NCI-H1092 treated with DMSO at 0.1 percent for 48 hours (cell line): Measurements from ENCODE around the gene DENND4C.
"Not testable (repeated sequence)": the region's sequence is repeated elsewhere in the genome, so short reads cannot be mapped to it uniquely, and the experiment has no call there.

Experiments used
- DNase-seq: peaks from one replicate; lab custom pipeline; 2025; lab: John Stamatoyannopoulos, UW

The DENND4C gene

DNA sequence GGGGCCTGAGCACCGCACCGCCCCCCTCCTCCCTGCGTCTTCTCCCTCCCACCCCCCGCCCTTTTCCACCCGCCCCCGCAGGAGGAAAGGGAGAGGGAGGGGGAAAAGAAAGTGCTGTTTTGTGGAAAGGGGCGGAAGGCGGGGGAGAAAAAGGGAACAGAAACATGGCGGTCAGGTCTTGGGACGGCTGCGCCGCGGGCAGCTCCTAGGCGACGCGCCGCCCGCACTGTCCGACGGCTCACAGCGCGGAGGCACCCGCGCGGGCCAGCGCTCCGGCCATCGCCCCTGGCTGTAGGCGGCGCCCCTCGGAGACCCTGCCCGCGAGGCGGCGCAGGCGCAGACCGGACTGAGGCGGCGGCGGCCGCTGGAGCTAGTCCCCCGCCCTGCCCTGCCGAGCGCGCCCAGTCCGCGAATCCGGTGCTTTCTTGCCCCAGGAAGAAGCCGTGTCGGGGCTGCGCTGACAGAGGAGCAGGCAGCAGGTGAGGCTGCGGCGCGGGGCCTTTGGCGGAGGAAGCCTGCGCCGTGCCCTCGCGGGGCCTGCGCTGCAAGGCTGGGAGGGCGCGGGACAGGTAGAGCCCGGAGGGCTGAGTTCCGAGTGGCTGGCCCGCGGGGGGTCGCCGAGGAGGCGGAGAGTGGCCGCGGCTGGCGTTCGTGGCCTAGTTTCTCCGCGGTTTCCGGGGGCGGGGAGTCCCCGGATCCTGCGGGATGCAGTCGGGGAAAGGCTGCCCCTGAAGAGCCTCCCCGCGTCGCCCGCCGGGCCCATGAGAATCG is at the start of gene DENND4C:
DENND4C (plus strand) TSS at position 339 of the 771 bp plus-strand sequence. CDS start 45,482 bp downstream, outside the sequence.
- peak; percentile 96 for DNase-seq

DNA sequence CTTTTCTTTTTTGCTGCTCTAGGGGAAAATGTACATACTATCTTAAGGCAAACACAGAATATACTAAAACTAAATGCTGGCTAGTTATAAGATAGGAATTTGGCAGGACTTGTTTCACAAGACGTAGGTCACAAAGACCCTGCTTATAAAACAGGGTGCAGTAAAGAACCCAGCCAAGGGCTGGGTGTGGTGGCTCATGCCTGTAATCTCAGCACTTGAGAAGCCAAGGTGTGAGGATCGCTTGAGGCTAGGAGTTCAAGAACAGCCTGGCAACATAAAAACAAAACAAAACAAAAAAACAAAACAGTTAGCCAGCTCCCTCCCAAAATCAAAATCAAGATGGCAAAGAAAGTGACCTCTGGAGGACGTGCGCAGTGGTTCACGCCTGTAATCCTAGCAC is 49.5 kb upstream of the DENND4C start:
- DNase-seq: no peak

DNA sequence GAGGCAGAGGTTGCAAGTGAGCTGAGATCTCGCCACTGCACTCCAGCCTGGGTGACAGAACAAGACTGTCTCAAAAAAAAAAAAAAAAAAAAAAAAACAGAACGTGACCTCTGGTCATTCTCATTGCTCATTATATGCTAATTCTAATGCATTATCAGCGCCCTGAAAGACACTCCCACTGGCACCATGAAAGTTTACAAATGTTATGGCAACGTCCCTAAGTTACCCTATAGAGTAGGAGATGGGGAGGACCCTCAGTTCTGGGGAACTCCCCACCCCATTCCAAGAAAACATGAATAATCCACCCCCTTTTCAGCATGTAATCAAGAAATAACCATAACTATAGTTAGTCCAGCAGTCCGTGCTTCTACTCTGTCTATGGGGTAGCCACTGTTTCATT is 48.9 kb upstream of the DENND4C start:
- DNase-seq: no peak

- DNase-seq: no peak
Measured at GRCh38 chr9:19184144-19184917, 46.2 kb upstream of the DENND4C start.

DNA sequence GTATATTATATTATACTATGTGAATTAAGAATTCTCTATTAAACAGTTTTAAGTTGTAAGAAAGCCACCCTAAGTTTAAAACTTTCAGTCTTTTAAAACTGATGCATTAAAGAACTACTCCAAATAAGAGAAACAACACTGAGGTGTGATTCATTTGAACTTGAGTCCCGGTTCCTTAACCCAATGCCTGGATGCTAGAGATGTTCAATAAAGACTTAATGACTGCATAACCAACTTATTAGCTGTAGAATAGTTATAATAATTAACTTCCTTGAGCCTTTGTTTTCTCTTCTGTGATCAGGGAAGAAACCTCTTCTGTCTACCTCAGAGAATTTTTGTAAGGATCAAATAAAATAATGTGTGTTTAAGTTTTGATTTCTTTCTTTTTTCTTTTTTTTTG is 45.3 kb upstream of the DENND4C start:
- no peak for DNase-seq

DNA sequence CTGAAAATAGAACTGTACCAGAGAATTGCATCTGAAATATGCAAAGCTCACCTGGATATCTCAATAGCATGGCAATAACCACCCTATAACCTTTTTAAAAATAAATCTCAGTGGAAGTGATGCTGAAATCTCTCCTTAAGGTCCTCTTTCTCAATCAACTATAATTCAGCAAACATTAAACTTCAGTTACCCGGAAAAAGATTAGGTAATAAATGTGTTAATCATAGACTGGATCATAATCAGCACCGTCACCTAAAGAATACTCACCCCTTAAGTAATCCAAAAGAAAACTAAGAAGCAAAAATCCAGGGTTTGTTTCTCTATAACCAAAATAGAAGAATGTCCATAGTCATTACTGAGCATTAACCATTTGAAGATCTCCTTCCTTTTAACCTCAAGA is 44.3 kb upstream of the DENND4C start:
- no peak for DNase-seq

DNA sequence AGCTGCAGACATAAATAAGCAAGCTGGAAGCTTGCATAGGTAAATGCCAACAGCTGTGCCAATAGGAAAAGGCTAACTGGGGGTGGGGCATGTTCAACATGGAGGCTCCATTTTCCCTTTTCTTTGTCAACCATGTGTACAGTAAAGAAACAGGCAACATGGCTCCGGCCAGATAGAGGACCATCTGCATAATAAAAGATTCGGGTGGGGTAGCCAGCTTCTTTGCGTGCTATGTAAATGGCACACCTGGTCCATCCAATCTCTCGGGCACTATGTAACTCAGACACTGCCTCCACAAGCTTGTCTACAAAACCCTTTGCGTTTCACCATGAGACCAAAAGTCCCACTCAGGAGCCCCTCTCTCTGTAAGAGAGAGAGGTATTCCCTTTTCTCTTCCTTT is 41.7 kb upstream of the DENND4C start:
- no peak for DNase-seq

DNA sequence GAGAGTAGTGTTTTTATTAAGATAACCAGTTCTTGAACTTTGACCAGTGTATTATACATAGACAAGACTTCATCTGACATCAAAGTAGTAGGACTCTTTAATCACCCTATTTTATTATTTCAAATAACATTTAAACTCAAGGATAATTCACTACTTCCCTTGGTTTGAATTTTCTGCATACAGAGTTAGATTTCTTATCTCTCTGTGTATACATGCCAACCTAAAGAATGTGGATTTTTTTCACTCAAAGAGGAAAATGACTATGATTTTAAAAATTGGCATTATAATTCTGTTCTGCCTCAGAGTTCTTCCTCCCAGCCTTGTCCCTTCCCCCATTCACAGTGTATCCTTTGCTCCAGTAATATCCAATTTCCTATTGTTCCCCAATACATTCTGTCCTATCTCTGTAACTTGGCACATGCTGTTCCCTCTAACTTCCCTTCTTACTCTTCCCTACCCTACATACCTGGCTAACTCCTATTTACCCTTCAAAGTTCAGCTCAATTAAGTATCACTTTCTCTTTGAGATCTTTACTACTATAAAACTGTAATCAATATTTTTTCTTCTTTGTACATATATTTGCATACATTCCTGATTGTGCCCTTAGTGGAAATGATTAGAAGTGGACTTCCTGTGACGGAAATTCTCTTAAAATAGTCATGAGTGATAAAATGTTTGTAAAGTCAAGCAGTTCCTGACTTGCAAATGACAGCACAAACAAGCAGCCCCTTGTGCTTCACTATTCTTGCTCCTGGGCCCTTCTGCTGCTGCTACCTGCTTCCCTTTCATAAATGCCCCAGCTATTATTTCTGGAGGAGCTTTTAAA is 38.1 kb upstream of the DENND4C start:
- no peak for DNase-seq

DNA sequence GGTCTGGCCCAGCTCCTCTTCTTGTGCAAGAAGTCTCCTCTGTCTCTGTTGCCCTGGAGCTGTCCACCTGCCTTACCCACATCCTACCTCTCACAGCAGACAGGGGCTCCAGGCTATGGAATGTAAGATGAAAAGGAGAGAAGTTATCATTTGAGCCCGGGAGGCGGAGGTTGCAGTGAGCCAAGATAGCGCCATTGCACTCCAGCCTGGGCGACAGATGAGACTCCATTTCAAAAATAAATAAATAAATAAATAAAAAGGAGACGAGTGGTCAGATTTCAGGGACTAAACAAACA is 37.5 kb upstream of the DENND4C start:
- no peak for DNase-seq

GRCh38 chr9:19193358-19193973 is 37.0 kb upstream of the DENND4C start:
- not testable (repeated sequence) for DNase-seq

GRCh38 chr9:19198406-19198805 is 32.1 kb upstream of the DENND4C start:
- no peak for DNase-seq

- DNase-seq: no peak
Measured at GRCh38 chr9:19199012-19199411, 31.5 kb upstream of the DENND4C start.

DNA sequence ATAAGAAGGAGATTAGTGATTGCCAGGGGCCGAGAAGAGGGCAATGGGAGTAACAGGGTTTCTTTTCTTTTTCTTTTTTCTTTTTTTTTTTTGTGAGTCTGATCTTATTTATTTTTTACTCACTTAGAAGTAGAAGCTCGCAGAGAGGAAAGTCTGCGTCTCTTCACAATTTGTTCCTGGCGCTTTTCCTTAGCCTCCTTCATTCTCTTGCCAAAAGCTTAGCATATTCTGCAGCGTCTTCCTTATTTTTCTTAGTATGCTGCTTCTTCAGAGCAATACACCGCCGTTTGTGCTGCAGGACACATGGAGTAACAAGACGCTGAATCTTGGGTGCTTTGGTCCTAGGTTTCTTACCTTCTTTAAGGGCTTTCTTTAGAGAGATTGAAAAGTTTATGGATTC is 30.3 kb upstream of the DENND4C start:
- no peak for DNase-seq

DNA sequence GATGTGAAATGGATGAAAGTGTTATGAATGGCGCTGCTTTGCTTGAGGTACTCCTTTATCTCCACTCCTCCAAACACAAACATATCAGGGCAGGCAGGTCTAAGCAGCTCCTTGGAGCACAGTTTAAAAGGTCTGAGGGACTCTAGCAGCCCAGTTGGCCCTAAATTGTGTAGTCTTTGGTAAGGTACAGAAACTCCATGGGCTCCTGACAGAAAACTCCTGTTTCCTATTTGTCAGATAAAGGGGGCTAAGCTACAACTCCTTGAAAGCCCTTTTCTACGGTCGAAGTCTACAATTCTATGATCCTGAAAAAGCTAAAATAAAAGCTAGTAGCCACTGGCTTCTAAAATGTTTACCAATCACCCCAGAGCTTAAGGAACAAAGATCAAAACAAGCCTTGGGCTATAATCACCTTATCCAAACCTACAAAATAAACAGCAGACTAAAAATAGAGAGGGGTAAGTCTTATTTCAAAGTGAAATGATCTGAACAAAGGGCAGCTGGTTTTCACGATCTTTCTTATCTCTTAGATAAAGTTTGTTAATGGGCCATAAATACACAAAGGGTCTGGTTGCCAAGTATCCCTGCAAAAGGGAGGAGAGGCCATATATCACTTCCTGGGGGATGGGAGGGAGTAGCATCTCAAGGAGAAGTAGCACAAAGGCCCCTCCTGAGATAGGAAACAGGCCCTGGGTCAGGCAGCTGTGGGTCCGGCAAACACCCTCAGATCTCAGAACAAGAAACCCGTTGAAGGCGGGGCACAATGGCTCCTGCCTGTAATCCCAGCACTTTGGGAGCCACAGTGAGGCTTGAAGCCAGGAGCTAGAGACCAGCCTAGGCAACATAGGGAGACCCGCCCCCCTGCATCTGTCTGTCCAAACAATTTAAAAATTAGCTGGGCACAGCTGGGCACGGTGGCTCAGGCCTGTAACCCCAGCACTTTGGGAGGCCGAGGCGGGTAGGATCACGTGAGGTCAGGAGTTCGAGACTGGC is 28.3 kb upstream of the DENND4C start:
- no peak for DNase-seq

- DNase-seq: no peak
Measured at GRCh38 chr9:19203058-19203457, 27.4 kb upstream of the DENND4C start.

DNA sequence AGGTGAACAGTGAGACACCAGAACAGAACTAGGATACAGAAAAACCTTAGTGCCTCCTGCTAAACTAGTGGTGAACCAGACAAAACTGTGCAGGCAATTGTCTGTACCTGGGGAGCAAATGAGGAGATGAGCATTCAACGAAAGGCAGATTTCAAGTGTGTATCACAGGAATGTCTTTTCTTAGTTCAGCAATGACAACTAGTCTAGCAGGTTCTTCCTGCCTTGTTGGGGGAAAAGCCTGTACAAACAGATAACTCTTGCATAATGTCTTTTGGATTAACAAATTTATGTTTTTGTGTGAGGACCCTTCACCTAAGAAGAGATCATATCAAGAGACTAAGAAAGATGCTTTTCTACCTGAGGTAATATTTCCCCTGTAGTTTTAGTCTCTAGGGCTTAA is 21.8 kb upstream of the DENND4C start:
- no peak for DNase-seq

DNA sequence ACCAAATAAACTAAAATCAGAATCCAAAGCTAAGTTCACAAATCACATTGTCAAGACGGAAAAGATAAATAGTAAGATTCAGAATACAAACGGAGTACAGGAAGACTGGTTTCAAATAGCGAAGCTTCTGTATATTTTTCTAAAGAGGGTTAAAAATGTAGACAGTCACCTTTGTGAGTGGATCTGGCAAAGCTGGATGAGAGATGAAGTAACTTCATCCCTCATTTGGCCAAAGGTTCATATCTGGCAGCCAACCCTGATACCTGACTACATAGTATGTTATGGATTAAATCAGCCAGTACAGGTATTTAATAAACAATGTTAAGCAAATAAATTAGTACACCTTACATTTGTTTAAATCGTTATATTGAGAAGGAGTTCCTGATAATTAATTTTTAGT is 21.3 kb upstream of the DENND4C start:
- no peak for DNase-seq

- no peak for DNase-seq
Measured at GRCh38 chr9:19213823-19214222, 16.7 kb upstream of the DENND4C start.

DNA sequence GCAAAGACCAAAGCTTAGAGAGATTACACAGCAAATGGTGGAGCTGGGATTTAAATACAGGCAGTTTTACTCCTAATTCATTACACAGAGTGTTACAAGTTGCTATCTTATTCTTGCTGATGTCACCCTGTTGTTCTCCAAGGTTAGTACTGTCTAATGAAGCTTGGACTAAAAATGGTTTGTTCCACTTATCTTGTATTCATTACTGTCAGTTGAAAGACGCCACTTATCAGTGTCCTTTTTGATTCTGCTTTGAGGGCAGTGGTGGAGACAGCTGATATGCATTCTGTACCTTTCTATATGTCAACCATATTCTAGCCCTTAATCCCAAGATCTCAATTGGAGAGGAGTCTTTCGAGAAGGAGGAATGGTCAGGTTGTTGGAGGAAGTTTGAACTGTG is 14.0 kb upstream of the DENND4C start:
- no peak for DNase-seq

- DNase-seq: no peak
Measured at GRCh38 chr9:19221326-19221725, 9.2 kb upstream of the DENND4C start.

DNA sequence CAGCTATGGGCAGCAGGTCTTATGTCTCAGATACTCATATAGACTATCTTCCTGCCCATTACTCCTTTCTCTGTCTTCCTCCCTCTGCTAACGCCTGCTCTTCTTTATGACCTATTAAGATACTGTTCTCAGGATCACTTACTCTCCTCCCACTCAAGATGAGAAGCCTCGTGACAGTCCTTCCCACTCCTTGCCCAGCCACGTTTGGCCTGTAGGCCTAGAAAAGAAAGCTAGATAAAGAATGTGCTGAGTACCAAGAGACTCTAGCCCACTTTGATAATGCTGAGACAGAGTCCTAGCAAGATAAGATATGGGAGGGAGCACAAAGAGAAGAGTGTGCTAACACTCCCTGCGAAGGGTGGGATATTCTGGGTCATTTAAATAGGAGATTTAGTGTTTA is 6.8 kb upstream of the DENND4C start:
- no peak for DNase-seq
